ENCODE data around the gene PRSS37.

The PRSS37 gene

DNA sequence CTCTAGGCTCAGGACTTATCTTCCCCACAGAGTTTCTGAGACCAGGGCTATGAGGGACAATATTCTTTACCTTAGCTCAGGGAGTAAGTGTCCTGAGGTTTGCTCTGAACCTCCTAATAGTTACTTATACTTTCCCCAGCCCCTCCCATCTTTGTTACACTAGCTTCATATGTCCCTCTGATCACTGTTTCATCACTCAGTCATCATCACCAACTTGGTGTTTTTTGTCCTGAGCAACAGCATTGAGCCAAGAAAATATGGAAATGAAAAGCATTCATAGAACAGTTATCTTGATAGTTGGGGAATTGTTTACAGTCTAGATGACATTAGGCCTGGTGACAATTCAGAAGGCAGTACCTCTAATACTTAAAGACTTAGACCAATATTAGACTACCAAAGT lies at the start of gene PRSS37:
Gene PRSS37, minus strand, starts transcription at position 101 of the 400 bp plus-strand sequence. CDS start 436 bp downstream, outside the sequence.
- in situ Hi-C loops (cut with HindIII; ENCODE audit: low sequenced_read_pairs): no loop called here
- no peak for TF ChIP-seq CTCF (IDR thresholded peaks at IDR 0.05; ENCODE audit: low read depth, low read length, missing control alignments)
- no peak for DNase-seq (ENCODE audit: low read depth)
- H3K4me3 ChIP-seq (ENCODE audit: low read depth, low read length): no peak within 1 kb of the TSS

DNA sequence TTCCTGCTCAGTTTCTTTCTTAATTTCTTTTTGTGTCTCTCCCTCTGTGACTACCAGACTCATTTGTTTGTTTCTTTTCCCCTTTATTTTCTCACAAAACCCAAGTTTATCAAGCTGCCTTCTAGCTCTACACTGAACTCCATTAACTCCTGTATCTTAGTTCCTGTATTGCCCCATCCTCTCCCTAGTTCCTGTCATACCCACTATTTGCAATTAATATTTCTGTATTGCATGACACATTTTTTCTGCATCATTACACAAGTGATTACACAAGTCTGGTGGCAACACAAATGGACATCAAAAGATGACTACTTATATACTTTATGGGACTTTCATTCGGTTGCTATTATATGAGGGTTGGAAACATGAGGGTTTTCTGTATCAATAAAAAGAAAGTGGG lies 48.0 kb upstream of the PRSS37 start:
- in situ Hi-C loops (cut with HindIII; ENCODE audit: low sequenced_read_pairs): no loop called here
- H3K4me3 ChIP-seq (ENCODE audit: low read depth, low read length): no peak overlapping the region
- no peak for DNase-seq (ENCODE audit: low read depth)
- no peak for TF ChIP-seq CTCF (IDR thresholded peaks at IDR 0.05; ENCODE audit: low read depth, low read length, missing control alignments)

GRCh38 chr7:141884539-141885225 lies 43.4 kb upstream of the PRSS37 start:
- no peak for TF ChIP-seq CTCF (IDR thresholded peaks at IDR 0.05; ENCODE audit: low read depth, low read length, missing control alignments)
- in situ Hi-C loops (cut with HindIII; ENCODE audit: low sequenced_read_pairs): no loop called here
- no peak overlapping the region for H3K4me3 ChIP-seq (ENCODE audit: low read depth, low read length)
- no peak for DNase-seq (ENCODE audit: low read depth)

- no peak for TF ChIP-seq CTCF (IDR thresholded peaks at IDR 0.05; ENCODE audit: low read depth, low read length, missing control alignments)
- in situ Hi-C loops (cut with HindIII; ENCODE audit: low sequenced_read_pairs): no loop called here
- H3K4me3 ChIP-seq (ENCODE audit: low read depth, low read length): no peak overlapping the region
- no peak for DNase-seq (ENCODE audit: low read depth)
Measured at GRCh38 chr7:141880960-141881359, 39.7 kb upstream of the PRSS37 start.

GRCh38 chr7:141877365-141877764 lies 36.1 kb upstream of the PRSS37 start:
- H3K4me3 ChIP-seq (ENCODE audit: low read depth, low read length): no peak overlapping the region
- TF ChIP-seq CTCF (IDR thresholded peaks at IDR 0.05; ENCODE audit: low read depth, low read length, missing control alignments): no peak
- in situ Hi-C loops (cut with HindIII; ENCODE audit: low sequenced_read_pairs): no loop called here
- DNase-seq (ENCODE audit: low read depth): no peak

DNA sequence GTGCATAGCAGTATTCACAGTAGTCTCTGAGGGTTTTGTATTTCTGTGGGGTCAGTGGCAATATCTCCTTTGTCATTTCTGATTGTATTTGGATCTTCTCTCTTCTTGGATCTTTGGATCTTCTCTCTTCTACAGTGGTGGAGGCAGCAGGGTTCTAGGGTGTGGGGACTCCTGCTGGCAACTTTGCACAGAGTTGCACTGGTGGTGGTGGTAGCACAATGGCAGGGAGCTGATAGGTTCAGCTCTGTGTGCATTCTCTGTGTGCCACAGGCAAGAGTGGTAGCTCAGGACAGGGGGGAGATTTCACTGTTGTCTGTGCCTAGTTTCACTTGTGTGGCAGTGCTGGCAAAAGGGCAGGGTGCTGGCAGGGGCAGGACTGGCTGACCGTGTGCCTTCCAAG lies 35.1 kb upstream of the PRSS37 start:
- DNase-seq (ENCODE audit: low read depth): no peak
- in situ Hi-C loops (cut with HindIII; ENCODE audit: low sequenced_read_pairs): no loop called here
- no peak overlapping the region for H3K4me3 ChIP-seq (ENCODE audit: low read depth, low read length)
- no peak for TF ChIP-seq CTCF (IDR thresholded peaks at IDR 0.05; ENCODE audit: low read depth, low read length, missing control alignments)

Data from astrocyte of the cerebellum (primary cell).